ENCODE results near the gene FHIT. TPM values are rescaled to one million over a fixed set of nuclear protein-coding genes. Genes with fewer than 3 reads are reported as not detected.

FHIT gene
- total and polyA plus RNA-seq, 4 donors: 6.9 to 16.5 (median 9.9) TPM

DNA sequence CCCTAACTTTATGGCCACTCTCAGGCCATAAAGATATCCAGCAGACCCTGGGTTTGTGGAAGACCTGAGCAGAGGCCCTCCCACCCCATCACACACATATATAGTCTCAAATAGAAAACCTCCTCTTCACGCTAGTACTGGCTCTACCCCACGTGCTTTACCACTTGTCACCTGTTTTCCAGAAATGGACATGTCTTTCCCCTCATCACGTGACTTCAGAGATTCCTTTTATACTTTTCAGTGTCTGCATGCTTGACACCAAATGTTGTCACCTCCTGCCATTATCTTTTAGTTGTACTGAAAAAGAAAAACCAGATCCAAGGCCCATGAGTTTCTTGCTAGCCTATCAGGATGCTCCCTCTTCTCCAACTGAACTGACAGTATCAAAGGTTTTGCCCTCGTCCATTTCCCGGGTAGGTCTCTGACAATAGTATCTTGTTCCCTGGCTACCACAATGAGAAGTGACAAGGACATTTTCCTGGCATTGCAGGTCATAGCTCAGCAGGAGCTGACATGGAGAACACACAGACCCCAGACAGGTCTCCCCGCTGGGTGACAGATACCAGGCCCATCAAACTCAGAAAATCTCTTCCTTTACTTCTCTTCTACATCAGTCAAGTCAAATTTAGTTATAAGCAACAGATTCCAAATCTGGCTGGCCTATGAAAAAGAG is 1551.5 kb downstream of the FHIT start:
- Histone ChIP-seq H3K9me3 (ENCODE audit: control insufficient read depth, insufficient read depth, low read length) (no peaks in the 10 kb centered on the region), H3K4me3 (ENCODE audit: low read depth, low read length) (no peak overlapping the region), H3K36me3 (ENCODE audit: control insufficient read depth, insufficient read depth, low read length) (no peaks in the 10 kb centered on the region), H3K4me1 (ENCODE audit: control insufficient read depth, insufficient read depth, low read length) (no peaks in the 10 kb centered on the region), H3K27me3 (ENCODE audit: control insufficient read depth, insufficient read depth, low read length) (no peaks in the 10 kb centered on the region), H3K27ac (ENCODE audit: low read depth, low read length) (no peak overlapping the region)
- no peak for DNase-seq (ENCODE audit: low read depth in 4 of 6, low spot score in 6 of 6)
- 78% methylated on average over 5 of the region's 6 CpGs for WGBS (ENCODE audit: insufficient coverage)

Small RNAs within 50 kb of the gene (small RNA-seq; reads per million reads assigned to genes)
- gene MIR548BB (ENCODE audit: low replicate concordance) (not detected), gene RF00012 (ENCODE audit: low replicate concordance) (0.06 reads per million)

Data from spinal cord (tissue), 10 donors.